Measurements from ENCODE around the gene TEX101.
"Not testable (repeated sequence)": the region's sequence is repeated elsewhere in the genome, so short reads cannot be mapped to it uniquely, and the experiment has no call there.

The TEX101 gene

DNA sequence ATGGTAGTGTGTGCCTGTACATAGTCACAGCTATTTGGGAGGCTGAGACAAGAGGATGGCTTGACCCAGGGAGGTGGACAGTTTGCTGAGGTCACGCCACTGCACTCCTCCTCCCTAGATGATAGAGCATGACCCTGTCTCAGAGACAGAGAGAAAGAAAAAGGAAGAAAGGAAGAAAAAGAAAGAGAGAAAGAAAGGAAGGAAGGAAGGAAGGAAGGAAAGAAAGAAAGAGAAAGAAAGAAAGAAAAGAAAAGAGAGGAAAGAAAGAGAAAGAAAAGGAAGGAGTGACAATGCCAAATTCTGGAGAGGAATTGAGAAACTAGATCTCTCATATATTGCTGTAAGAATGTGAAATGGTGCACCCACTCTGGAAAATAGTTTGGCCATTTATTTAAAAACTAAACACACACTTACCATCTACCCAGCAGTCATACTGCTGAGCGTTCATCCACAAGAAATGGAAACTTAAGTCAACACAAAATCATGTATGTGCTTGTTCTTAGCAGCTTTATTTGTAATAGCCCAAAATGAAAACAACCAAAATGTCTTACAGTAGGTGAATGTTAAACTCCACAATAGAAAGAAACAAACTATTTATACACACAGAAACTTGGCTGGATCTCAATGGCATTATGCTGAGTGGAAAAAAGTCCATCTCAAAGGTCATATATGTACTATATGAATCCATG lies 7.5 kb downstream of the TEX101 start:
- DNase-seq, result no peak

- no peak for DNase-seq
Observed at GRCh38 chr19:43422689-43423066, 8.0 kb downstream of the TEX101 start.

GRCh38 chr19:43423779-43424178 lies 9.1 kb downstream of the TEX101 start:
- DNase-seq, result no peak

DNA sequence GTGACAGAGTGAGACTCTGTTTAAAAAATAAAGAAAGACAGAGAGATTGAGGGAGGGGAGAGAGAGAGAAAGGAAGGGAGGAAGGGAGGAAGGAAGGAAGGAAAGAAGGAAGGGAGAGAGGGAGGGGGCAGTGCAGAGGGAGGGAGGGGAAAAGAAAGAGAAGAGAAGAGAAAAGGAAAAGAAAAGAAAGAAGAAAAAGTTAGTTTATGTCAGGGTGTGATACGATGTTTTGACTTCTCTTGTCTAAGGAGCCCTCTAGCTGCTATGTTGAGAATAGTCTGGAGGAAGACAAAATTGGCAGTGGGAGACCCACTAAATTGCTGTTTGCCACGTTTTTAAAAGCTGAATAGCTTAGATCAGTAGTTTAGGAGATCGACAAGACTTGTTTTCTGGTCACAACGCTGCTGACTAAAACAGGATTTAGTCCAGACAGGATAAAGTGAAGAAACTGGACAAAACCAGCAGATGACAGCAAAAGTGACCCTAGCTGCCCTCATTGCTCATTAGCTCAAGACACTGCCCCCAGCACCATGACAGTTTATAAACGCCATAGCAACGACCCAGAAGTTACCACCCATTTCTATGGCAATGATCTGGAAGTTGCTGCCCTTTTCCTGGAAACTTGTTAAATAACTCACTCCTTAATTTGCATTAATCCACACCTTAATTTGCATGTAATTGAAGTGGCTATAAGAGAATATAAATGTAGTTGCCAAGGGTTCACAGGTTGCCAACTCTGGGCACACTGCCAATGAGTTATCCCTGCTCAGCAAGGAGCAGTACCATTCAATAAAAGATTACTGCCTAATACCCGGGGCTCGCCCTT lies 11.1 kb downstream of the TEX101 start:
- DNase-seq, result no peak

GRCh38 chr19:43429395-43429794 lies 14.7 kb downstream of the TEX101 start:
- no peak for DNase-seq

DNA sequence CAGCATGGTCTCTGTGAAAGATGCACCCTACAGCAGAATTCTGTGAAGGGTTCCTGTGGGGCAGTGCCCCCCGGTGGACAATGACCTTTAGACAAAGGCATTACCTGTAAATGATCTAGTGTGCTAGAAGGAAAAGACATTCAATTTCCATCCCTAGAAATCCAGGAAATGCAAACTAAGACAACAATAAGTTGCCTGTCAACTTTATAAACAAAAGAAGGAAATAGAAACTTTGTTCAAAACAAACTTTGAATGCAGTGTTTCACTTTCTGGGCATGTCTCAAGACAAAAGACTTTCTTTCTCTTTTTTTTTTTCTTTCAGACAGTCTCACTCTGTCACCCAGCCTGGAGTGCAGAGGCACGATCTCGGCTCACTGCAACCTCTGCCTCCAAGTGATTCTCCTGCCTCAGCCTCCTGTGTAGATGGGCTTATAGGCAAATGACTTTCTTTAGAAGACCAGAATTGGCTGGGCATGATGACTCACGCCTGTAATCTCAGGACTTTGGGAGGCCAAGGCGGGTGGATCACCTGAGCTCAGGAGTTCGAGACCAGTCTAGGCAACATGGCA lies 15.5 kb downstream of the TEX101 start:
- DNase-seq, result no peak

- no peak for DNase-seq
Observed at GRCh38 chr19:43430976-43431375, 16.3 kb downstream of the TEX101 start.

DNA sequence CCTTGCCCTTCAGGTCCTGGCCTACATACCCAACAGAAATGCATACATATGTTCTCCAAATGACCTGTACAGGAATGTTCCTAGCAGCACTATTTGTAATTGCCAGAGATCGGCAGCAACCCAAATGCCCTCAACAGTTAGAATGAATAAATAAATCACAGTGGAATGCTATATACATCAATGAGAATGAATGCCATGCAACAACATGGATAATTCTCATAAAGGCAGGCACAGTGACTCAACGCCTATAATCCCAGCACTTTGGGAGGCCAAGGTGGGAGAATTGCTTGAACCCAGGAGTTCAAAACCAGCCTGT lies 18.6 kb downstream of the TEX101 start:
- no peak for DNase-seq

DNA sequence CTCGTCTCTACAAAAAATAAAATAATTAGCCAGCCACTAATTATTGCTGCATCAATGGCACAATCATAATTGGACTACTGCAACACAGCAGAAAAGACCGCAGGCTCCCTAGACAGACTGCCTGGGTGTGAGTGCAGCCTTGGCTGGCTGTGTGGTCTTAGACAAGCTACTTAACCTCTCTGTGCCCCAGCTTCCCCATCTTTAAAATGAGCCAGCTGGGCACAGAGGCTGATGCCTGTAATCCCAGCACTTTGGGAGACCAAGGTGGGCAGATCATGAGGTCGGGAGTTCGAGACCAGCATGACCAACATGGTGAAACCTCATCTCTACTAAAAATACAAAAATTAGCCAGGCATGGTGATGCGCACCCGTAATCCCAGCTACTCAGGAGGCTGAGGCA lies 19.0 kb downstream of the TEX101 start:
- DNase-seq, result no peak

- no peak for DNase-seq
Observed at GRCh38 chr19:43435775-43436174, 21.1 kb downstream of the TEX101 start.

DNA sequence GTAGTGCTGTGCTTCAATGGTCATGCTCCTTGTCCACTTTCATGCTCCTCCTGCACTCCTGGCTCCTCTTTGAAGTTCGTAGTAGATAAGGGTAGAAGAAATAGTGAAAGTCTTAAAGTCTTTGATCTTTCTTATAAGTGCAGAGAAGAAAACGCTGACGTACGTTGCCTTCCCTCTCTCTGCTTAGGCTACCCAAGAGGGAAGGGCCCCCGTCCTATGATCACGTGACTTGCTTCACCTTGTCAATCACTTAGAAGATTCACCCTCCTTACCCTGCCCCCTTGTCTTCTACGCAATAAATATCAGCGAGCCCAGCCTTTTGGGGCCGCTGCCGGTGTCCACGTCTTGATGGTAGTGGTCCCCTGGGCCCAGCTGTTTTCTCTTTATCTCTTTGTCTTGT lies 22.6 kb downstream of the TEX101 start:
- DNase-seq, result not testable (repeated sequence)

- no peak for DNase-seq
Observed at GRCh38 chr19:43437712-43438111, 23.0 kb downstream of the TEX101 start.

DNA sequence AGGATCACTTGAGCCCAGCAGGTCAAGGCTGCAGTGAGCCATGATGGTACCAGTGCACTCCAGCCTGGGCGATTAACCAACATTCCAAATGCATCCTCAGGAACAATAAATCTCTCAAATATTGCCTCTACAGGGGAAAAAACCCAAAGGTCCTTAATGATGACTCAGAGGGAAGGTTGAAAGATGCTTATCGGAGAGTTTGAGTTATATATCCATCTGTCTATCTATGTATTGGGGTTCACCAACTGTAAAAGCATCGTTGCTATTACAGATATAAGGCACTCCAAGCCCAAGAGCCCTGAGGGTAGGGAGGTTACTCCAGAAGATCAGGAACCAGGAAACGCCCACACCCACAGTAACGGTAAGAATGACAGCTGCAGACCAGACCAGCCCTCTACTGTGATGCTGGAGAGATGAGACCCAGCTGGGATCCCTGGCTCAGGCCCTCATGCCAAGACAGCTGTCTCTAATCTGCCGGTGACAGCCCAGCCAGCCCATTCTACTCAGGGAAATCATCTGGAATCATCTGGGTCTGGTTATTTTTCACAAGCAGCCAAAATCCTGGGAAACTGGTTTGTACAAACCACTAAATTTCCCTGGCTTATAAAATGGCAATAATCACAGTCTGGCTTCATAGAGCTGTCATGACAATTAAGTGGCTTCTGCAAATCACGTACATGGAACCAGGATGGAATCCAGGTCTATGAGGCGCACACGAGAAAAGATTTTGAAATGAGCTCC lies 23.8 kb downstream of the TEX101 start:
- no peak for DNase-seq

DNA sequence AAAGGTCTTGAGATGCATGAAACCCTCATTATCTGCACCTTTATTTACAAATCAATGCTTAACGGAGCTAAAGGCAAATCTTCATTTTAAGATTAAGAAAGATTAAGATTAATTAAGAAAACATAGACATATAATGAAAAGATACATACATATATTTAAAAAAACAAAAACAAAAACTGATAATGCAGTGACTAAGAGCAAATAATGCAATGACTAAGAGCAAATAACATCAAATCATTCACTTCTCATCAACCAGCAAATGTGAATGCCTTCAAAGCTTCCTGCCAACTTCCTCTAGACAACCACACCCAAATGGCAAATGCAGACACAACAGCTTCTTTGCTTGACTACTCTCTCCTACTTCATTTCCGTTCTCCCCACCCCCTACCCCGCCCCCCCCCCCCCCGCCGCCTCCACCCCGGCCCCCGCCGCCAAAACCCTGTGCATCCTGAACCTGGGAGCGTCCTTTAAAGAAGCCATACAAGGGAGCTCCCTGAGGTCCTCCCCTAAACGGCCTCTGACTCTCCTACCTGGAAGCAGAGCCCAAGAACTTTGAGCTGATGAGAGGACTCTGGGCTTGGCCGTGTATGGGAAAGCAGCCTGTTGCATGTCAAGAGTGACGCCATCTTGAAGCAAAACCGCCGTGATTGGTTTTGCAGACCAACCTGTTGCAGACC lies 24.5 kb downstream of the TEX101 start:
- peak; percentile 51 for DNase-seq

DNA sequence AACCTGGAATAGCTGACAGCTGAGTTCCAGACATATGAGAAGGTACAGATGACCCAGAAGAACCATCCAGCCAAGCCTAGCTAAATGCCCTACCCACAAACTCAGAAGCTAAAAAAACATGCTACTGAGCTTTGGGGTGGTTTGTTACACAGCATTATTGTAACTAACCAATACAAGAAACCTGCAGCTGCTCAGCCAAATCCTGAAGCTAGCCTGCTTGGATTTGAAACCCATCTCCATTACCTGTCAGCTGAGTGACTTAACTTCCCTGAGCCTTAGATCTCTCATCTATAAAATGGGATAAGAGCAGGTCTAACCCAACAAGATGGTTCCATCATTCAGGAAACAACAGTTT lies 25.0 kb downstream of the TEX101 start:
- no peak for DNase-seq

GRCh38 chr19:43441716-43442115 lies 27.0 kb downstream of the TEX101 start:
- DNase-seq, result no peak

GRCh38 chr19:43444091-43444490 lies 29.4 kb downstream of the TEX101 start:
- not testable (repeated sequence) for DNase-seq

DNA sequence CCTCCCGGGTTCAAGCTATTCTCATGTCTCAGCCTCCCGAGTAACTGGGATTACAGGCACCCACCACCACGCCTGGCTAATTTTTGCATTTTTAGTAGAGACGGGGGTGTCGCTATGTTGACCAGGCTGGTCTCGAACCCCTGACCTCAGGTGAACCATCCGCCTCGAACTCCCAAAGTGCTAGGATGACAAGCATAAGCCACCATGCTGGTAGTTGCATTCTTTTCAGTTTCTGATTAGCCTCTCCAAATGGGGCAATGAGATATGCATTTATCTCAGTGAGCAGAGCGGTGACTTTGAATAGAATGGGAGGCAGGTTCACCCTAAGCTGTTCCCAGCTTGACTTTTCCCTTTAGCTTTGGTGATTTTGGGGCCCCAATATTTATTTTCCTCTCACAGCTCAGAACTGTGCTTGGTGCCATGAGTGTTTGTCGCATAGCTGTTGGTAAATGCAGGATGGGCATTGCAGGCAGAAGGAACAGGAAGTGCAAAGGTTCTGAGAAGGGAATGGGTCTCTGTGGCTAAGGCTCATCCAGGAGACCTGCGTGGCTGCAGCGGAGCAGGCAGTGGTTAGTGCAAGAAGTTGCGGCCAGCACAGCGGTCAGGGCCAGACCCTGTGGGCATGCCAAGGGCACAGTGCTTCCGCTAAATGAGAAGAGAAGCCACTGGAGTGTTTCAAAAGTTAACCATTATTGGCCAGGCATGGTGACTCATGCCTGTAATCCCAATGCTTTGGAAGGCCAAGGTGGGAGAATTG lies 30.0 kb downstream of the TEX101 start:
- DNase-seq, result no peak

DNA sequence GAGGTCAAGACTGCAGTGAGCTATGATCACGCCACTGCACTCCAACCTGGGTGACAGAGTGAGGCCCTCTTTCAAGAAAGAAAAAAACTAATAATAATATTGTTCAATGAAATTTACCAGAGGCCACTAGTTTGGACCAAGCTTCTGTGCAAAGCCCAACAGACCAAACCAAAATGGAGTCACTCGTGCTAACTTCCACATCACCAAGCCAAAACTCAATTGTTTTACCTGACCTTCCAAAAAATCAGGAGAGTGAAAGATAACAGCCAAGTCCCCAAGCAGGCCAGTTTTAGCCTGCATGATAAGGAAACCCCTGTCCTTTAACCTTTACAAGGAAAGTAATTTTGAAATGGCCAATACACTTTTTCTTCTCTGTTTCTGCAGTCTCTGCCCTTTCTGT lies 30.7 kb downstream of the TEX101 start:
- no peak for DNase-seq

GRCh38 chr19:43446746-43447489 lies 32.2 kb downstream of the TEX101 start:
- peak; percentile 75 for DNase-seq

DNA sequence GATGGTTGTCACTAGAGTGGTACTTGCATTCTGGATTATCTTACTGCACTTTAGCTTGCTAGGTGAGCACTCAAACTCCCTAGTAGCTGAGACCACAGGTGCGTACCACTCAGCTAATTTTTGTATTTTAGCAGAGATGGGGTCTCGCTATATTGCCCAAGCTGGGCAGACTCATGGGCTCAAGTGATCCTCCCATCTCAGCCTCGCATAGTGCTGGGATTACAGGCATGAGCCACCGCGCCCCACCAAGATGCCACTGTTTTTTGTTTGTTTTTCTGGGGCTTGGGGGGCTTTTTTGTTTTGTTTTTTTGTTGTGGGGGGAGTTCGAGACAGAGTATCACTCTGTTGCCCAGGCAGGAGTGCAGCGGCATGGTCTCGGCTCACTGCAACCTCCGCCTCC lies 33.0 kb downstream of the TEX101 start:
- no peak for DNase-seq

All from effector CD4-positive, alpha-beta T cell (primary cell).